ENCODE data around the gene CCDC97.

GRCh38 chr19:41299046-41299754 is 10.8 kb upstream of the CCDC97 start:
- TF ChIP-seq CTCF (conservative IDR thresholded peaks at IDR 0.05; ENCODE audit: low read length) (no peak), EZH2phosphoT487 (IDR thresholded peaks at IDR 0.05; ENCODE audit: borderline replicate concordance, low read depth, low read length) (no peak)
